GM18870 (cell line): Measurements from ENCODE around the gene NMS.
"Not testable (repeated sequence)": the region's sequence is repeated elsewhere in the genome, so short reads cannot be mapped to it uniquely, and the experiment has no call there.

ENCODE experiments used
- ATAC-seq: cut with Tn5 transposase; IDR thresholded peaks from one replicate; pipeline ENCODE4 v1.9.1; 2021; ENCODE audit warnings: moderate library complexity; ENCODE audit not compliant: unreplicated experiment

The NMS gene, protein sequence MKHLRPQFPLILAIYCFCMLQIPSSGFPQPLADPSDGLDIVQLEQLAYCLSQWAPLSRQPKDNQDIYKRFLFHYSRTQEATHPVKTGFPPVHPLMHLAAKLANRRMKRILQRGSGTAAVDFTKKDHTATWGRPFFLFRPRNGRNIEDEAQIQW

DNA sequence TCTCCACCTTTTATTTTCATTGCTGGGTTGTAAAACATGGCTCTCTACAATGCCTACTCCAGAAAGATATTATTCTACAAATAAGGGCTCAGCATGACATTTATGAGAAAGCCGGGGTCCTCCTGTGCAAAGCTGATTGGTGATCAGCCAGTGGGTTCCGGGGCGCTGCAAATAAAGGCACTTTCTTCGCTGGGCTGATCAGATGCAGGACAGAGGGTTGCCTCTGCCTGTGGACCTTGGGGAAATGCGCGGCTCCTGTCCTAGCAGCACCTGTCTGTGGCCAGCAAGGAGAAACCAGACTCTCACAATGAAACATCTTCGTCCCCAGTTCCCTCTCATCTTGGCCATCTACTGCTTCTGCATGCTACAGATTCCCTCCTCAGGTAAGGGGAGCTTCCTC lies at the start of gene NMS:
Gene NMS (plus strand): TSS at position 301 of the 400 bp plus-strand sequence. CDS start 7 bp downstream, at position 308.
- no peak for ATAC-seq

DNA sequence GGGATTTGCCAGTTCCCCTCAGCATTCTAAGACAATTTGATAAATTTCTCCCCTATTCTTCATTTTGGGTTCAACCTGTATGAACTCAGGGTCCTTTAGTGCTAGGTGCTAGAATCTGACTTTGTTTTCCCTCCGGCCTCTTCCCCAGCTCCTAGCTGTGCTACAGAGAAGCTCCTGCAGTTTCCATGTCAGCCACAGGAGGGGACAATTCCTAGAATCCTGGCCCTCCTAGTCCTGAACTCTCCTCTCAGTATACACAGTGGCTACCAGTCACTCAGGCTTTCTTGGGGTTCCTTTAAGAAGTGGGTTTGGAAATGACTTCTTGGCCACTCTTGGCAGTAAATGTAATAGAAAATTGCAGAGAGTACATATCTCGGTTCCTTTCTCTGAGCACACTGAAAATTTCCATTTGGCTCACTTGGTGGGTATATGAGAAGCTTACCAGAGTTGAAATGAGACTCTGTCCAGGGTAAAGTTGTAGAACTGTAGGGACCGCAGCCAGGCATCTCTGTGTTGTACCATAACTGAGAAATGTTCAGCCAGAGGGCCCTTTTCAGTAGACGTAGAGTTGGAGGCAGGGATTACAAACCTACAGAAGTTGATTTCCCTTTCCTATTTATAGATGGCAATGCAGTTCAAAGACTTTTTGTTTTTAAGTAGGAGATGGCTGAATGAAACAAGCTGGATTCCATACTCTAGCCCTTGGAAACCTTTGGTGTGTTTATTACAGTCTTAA lies 47.8 kb upstream of the NMS start:
- ATAC-seq: no peak

DNA sequence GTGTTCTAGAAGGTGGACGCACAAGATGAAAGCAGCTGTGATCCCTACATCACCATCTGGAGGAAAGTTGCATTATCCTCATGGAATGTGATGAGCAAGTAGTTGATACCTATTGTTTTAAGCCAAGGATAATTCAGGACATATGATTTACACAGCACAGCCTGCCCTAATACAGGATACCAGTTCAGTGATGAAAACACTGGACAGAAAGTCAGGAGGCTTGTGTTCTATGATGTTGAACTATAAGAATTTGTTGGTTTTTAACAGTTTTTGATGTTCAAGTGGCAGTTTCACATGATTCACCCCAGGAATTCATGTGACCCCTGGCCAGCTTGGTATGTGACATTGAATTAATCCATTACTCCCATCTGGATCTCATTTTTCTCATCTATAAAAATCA lies 46.7 kb upstream of the NMS start:
- no peak for ATAC-seq

DNA sequence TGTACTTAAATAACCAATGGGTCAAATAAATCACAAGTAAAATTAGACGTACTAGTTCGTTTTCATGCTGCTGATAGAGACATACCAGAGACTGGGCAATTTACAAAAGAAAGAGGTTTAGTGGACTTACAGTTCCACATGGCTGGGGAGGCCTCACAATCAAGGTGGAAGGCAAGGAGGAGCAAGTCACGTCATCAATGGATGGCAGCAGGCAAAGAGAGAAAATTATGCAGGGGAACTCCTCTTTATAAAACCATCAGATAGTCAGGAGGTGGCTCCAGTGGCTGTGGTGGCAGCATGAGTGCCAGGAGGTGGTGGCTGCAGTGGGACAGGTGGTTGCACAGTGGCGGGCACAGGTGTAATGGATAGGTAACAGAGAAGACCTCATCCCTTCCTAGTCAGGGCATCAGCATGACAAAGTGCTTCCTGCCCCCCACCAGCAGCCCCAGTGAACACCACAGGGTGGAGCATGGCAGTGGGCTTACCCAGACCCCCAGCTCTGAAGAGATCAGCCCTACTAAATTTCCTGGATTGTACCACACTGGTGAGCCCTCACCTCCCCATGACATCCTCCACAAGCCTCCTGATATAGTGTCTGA lies 45.9 kb upstream of the NMS start:
- ATAC-seq: no peak

DNA sequence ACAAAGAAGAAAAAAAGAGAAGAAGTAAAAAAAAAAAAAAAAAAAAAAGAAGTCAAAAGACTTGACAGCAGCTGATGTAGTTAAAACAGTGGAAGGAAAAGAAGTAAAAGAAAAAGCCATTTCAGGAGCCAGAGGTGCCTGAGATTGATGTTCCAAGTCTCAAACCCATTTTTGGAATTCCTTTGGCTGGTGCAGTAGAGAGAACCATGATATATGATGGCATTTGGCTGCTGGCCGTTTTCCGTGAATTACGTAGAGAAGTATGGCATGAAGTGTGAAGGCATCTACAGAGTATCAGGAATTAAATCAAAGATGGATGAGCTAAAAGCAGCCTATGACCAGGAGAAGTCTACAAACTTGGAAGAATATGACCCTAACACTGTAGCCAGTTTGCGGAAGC lies 45.2 kb upstream of the NMS start:
- ATAC-seq: no peak

DNA sequence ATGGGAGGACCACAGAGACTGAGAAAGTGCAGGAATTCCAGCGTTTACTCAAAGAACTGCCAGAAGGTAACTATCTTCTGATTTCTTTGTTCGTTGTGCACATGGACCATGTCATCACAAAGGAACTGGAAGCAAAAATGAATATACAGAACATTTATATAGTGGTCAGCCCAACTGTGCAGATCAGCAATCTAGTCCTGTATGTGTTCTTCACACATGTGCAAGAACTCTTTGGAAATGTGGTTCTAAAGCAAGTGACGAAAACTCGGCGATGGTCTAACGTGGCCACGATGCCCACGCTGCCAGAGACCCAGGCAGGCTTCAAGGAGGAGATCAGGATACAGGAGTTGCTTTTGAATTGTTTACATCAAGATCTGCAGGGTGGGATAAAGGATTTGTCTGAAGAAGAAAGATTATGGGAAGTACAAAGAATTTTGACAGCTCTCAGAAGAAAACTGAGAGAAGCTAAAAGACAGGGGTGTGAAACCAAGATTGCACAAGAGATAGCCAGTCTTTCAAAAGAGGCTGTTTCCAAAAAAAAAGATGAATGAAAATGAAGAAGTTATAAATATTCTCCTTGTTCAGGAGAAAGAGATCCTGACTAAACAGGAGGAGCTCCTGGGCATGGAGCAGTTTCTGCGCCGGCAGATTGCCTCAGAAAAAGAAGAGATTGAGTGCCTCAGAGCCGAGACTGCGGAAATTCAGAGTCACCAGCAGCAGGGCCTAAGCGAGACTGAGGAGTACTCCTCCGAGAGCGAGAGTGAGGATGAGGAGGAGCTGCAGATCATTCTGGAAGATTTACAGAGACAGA lies 44.5 kb upstream of the NMS start:
- ATAC-seq: no peak

DNA sequence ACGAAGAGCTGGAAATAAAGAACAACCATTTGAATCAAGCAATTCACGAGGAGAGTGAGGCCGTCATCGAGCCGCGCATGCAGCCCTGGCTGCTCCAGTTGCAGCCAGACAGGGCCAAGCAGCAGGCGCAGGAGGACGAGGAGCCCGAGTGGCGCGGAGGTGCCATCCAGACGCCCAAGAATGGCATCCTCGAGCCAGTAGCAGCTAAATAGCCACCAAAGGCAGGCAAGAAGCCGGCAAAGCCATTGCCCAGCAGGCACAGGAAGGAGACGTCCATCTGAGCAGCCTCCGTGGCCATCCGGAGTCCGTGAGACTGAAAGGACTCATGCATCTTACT lies 43.9 kb upstream of the NMS start:
- ATAC-seq: no peak

DNA sequence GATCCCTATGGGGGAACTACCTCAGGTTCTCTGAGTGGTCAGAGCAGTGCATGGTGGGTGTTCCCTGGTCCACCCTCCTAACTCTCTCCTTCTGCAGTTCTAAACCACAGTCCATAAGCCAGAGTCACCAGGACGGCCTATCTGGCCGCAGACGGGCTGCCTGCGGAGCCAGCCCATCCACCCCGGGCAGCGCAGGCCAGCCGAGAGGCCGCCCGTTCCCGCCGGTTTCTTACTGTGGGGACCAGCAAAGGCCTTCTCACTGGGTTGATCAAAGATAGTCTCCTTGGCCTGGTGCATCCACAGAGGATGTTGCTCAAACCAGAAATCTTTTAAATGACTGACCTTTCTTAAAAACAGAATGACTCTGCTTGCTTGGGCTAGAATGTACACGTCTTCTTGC lies 43.2 kb upstream of the NMS start:
- ATAC-seq: no peak

DNA sequence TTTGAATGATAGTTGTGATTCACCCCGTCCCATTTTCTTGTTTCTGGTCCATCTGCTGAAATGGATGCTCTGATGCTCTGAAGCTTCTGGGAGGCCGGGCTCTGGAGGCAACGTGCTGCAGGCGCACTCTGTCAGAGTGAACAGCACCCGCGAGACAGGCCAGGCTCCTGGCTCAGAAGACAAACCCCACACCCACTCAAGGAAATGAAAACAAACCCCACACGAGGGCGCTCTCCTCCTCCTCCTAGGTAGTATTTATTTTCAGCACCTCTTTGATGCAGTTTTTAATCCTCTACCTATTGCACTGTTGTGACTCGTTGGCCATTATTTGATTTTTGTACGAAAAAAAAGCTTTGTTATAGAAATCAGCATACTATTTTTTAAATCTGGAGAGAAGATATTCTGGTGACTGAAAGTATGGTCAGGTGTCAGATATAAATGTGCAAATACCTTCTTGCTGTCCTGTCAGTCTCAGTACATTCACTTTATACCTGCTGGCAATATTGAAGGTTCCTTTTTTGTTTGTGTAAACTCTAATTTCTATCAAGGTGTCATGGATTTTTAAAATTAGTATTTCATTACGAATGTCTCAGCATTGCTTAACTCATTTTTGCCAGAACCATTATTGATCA lies 42.5 kb upstream of the NMS start:
- ATAC-seq: no peak

DNA sequence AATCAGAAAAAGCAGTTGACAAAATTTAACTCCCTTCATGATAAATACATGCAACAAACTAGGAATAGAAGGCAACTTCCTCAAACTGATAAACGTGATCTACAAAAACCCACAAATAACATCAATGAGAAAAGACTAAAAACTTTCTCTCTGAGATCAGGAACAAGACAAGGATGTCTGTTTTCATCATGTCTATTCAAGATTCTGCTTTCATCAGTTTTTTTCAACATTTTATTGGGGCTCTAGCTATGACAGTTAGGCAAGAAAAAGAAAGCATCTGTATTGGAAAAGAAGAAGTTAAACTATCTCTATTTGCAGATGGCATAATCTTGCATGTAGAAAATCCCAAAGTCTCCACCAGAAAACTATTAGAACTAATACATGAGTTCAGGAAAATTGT lies 40.6 kb upstream of the NMS start:
- ATAC-seq: no peak

DNA sequence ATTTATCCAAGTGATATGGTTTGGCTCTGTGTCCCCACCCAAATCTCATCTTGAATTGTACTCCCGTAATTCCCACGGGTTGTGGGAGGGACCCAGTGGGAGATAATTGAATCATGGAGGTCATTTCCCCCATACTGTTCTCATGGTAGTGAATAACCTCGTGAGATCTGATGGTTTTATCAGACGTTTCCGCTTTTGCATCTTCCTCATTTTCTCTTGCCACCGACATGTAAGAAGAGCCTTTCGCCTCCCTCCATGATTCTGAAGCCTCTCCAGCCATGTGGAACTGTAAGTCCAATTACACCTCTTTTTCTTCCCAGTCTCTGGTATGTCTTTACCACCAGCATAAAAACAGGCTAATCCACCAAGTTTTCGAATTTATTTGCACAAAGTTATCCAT lies 32.5 kb upstream of the NMS start:
- no peak for ATAC-seq

DNA sequence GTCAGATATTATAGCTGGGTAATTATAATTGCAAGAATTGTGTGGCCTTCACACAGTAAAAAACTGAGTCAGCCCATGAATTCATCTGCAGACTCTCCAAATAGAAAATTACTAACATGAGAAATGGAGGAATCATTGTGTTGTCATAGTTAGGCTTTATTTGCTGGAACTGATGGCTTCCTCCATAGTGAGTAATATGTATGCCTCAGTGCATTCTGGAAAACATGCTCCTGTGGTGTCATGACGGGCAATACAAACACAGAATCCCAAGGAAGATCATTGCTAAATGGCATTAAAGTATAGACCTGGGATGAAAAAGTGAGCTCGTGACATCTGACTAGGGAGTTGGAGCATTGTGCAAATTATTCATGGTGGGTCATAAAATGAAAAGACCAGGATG lies 23.6 kb upstream of the NMS start:
- ATAC-seq: no peak

DNA sequence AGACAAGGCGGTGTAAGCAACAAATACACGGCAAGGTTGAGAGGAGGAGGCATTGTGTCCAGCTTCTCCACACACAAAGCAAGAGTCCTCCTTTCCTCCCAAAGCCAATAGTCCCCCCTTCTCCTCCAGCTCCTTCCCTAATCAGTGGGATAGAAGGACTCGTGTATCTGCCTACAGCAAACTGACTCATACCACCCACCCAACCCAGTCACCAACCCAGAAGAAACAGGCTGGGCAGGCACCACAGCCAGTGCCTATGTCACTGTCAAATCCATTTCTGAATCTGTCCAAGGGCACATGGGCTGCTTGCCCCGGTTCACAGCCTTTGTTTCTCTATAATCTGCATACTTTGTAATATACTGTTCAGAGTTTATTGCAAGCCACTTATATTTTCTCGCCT lies 19.2 kb upstream of the NMS start:
- ATAC-seq: no peak

DNA sequence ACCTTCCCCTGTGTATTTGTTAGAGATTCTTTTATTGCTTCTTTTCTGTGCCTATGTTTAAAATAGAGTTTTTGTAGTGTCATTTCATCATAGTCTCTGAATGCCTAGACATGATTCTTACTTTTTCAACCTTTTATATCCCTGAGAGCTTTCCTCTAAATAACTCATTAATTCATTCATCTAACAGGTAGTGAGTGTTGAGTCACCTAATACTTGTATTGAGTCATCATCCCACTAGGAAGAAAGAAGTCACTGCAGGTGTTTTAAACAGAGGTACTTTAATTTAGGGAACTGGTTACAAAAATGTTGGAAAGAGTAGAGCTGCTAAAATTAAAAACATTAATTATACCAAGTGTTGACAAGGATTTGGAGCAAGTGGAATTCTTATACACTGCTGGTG lies 18.5 kb upstream of the NMS start:
- ATAC-seq: no peak

DNA sequence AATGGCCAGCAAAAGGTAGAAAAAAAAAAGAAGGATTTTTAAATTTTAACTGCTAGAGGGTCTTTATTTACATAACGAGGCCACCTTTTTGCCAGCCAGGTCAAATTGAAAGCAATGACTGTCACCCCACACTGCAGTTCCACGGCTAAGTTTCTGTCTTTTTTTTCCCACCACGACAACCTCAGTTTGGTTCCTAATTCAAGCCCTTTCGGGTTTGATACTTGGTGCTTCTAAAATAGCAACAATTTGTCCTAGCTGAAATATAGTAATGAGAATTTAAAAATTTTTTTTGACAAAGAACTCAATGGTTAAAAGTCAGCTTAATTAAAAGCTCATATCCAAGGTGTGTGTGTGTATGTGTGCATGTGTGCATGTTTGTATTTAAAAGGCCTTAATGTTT lies 16.4 kb upstream of the NMS start:
- ATAC-seq: no peak

DNA sequence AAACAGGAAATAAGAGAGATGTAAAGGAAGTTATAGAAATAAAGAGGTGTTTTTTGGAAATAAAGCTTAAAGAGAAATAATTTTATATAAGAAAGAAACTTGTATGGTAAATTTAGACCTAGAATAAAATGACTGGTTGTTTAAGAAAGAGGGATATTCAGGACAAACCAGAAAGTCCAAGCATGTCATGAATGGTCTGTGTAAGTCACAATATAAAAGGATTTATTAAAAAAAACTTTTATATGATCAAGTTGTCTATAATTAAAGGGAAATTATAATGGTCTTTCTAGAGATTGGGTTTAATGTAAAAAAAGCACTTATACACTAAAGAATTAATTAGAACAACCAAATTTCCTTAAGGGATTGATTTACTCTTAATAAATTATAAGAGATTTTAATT lies 13.9 kb upstream of the NMS start:
- ATAC-seq: not testable (repeated sequence)

DNA sequence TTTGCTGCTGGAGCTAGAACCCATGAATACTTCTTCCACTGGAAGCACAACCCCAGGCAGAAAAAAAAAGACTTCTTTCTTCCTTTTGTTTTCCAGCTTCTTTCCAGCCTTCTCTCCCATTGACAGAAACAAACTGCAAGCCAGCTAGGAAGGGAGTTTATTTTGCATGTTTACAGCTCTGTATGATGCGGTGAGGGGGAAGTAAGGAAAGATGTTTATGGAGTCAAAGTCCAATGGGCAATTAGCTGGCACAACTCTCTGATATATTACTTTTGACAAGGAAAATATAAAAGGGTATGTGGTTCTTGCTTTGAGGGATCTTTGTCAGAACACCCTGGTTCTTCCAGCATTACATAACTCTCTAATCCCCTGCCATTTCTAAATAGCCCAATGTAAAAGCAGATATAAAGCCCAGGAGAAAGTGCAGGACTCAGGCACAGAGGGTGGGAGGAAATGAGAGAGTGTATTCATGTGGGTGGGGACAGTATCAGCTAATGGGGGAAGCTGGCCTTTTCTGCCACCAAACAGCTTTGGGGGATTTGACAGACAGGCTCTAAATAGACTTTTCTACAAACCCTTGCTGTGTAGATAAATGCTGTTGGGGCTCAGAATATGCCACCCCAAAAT lies 9.3 kb upstream of the NMS start:
- no peak for ATAC-seq

DNA sequence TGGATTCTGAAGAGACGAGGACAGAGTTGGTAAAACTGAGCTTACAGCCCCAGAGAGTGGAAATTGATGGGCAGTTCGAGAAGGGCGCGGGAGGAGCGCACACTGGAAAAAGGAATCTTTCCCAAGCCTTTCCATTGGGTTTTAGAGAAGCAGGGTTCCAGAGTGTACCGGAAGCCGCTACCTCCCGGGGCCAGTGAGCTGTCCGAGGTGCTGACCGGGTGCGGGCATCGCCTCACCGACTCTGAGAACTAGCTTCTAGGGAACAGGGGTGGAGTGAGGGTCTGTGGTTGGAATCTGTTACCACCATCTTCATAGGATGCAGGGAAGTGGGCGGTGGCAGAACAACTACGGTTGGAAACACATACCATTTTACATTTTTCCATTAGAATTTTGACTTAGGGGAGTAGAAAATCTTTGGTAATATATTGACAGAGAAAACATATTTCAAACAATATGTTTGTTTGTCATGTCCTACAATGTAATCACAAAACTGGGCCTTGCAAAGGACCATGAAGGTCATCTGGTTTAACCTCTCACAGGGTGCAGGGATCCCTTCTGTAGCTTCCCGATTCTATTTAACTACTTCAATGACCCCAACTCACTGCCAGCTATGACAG lies 724 bp downstream of the NMS start:
- no peak for ATAC-seq

DNA sequence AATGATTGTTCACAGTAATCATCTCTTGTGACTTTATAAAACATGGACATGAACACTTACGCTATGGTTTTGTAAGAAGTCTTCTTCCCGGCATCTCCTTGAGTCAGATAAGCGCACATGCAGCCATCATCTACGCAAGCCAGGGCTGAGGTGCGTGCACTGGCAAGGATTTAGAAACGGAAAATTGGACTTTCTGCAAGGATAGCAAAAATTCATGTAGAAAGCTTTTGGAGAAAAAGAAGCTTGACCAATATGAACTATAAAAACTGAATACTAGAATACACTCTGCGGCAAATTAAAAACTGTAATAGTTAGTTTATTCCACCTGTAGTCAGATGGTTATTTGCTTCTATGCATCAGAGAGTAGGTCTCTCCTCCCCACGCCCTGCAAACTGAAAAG lies 6.3 kb downstream of the NMS start:
- ATAC-seq: no peak

DNA sequence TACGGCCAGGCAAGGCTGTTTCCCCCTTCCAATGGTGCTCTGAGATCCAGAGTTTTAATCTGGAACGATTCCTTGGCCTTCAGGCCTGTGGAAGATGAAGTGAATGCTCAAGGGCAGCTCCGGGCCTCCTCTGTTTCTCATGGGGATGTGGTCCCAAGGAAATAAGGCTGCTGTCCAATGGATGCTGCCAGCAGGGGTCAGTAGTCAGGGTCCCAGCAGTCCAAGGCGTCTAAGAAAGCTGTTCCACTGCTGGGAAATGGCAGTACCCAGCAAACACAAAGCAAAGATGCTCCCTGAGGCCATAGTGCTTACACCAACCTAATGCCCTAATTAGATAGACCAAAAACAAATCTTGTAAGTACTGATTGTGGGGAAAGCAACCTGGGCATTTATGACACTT lies 12.5 kb downstream of the NMS start:
- ATAC-seq: no peak

DNA sequence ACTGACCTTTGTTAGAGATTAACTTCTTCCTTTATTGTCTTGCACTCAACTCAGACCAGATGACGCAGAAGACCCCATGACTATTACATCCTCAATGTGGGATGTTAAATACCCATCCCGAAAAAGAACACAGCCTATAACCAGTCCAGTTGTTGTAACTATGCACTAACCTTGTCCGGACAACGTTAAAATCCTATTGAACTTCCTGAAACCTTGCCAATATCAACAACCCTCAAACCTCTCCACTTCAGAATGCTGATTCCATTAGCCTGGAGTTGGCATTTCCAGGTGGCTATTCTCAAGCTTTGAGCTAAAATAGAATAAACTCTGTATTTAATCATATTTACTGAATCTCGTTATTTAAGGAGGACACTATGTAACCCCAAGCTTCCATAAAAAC lies 13.6 kb downstream of the NMS start:
- ATAC-seq: no peak
